PC-3 (cell line): Measurements from ENCODE around the gene CBX7. TPM values are rescaled to one million over a fixed set of nuclear protein-coding genes. Genes with fewer than 3 reads are reported as not detected.
A peak's percentile ranks its signal among the peaks of the same experiment; 100 is the strongest.

Source experiments
- ATAC-seq: fragments of 200-7000 bp; cut with Tn5 transposase; 2 replicates; pipeline ENCODE4 v1.9.1; 2020; ENCODE audit warnings: mild to moderate bottlenecking, moderate library complexity
- BruUV-seq: library from RNA; stranded (reverse); fragments of 400-500 nt; replicated peaks from 2 replicates; lab custom pipeline; 2021; lab: Mats Ljungman, UMichigan
- CTCF ChIA-PET: fragments of 300-600 bp; sonication (Branson Sonifier 250); formaldehyde crosslinking; loops from one replicate; lab custom pipeline; 2022; ENCODE audit warnings: antibody characterized with exemption; lab: Charles Lee
- POLR2A ChIA-PET: fragments of 300-600 bp; sonication (Branson Sonifier 250); formaldehyde crosslinking; loops from one replicate; lab custom pipeline; 2022; ENCODE audit warnings: antibody characterized with exemption; ENCODE audit not compliant: unreplicated experiment; lab: Charles Lee
- DNase-seq: peaks from one replicate; pipeline ENCODE4 v3.0.0-alpha.2; 2015
- H2AFZ ChIP-seq: fragments of 300-600 bp; sonication (generic); 2 replicates; pipeline ENCODE4 v1.6.0; 2016; ENCODE audit warnings: antibody characterized with exemption, low read length
- H3F3A ChIP-seq: fragments of 300-600 bp; sonication (generic); one replicate; pipeline ENCODE4 v1.6.0; 2017; ENCODE audit warnings: antibody characterized with exemption, low read length, control low read depth, mild to moderate bottlenecking; ENCODE audit not compliant: unreplicated experiment
- H3K27ac ChIP-seq: fragments of 300-600 bp; sonication (generic); 2 replicates; pipeline ENCODE4 v1.5.1; 2016; ENCODE audit warnings: mild to moderate bottlenecking, low read length
- H3K27me3 ChIP-seq: fragments of 300-600 bp; sonication (generic); 2 replicates; pipeline ENCODE4 v1.6.1; 2016; ENCODE audit warnings: low read length, mixed read lengths
- H3K36me3 ChIP-seq: fragments of 300-600 bp; sonication (generic); 2 replicates; pipeline ENCODE4 v1.6.1; 2016; ENCODE audit warnings: low read depth, mixed run types, low read length, mixed read lengths
- H3K4me1 ChIP-seq: fragments of 300-600 bp; sonication (generic); 2 replicates; pipeline ENCODE4 v1.5.1; 2016; ENCODE audit warnings: low read length; ENCODE audit not compliant: insufficient read depth
- H3K4me2 ChIP-seq: fragments of 300-600 bp; sonication (generic); 2 replicates; pipeline ENCODE4 v1.6.0; 2016; ENCODE audit warnings: low read length
- H3K4me3 ChIP-seq: fragments of 300-600 bp; sonication (generic); 2 replicates; pipeline ENCODE4 v1.5.1; 2016; ENCODE audit warnings: mild to moderate bottlenecking, low read length, mixed read lengths
- H3K79me2 ChIP-seq: fragments of 300-600 bp; sonication (generic); 2 replicates; pipeline ENCODE4 v1.6.1; 2017; ENCODE audit warnings: low read length, mixed read lengths
- H3K9ac ChIP-seq: fragments of 300-600 bp; sonication (generic); 2 replicates; pipeline ENCODE4 v1.6.0; 2016; ENCODE audit warnings: mild to moderate bottlenecking, low read length
- H3K9me2 ChIP-seq: fragments of 300-600 bp; sonication (generic); replicated peaks from 2 replicates; pipeline ENCODE4 v1.6.1; 2016; ENCODE audit warnings: mixed run types, low read length, mixed read lengths
- H3K9me3 ChIP-seq: fragments of 300-600 bp; sonication (generic); 2 replicates; pipeline ENCODE4 v1.6.1; 2016; ENCODE audit warnings: low read length, mixed read lengths
- H4K20me1 ChIP-seq: fragments of 300-600 bp; sonication (generic); 2 replicates; pipeline ENCODE4 v1.6.1; 2016; ENCODE audit warnings: low read length, mixed read lengths
- EZH2 ChIP-seq: fragments of 300-600 bp; sonication (generic); IDR thresholded peaks from one replicate; pipeline ENCODE4 v1.6.1; 2017; ENCODE audit warnings: antibody characterized with exemption, mild to moderate bottlenecking, low read length; ENCODE audit not compliant: unreplicated experiment
- EZH2phosphoT487 ChIP-seq: fragments of 300-600 bp; sonication (generic); IDR thresholded peaks from 2 replicates; pipeline ENCODE4 v1.6.1; 2018; ENCODE audit warnings: mild to moderate bottlenecking, antibody characterized with exemption, low read length, borderline replicate concordance
- intact Hi-C: fragments of 100-400 bp; cut with micrococcal nuclease; formaldehyde crosslinking; loops from 2 replicates; pipeline ENCODE4 v1.9.0; 2023
- total RNA-seq: library from RNA; depleted of rRNA; stranded (reverse); fragments of >200 nt; gene quantifications from 2 replicates; pipeline ENCODE4 v1.2.3, GENCODE V29; 2014
- TF ChIP-seq, protein P1 (sequence below): fragments of 300-600 bp; sonication (generic); conservative IDR thresholded peaks from 2 replicates; pipeline ENCODE4 v1.5.1; 2017; ENCODE audit warnings: antibody characterized with exemption, low read depth, mild to moderate bottlenecking, low read length

The CBX7 gene
- total RNA-seq, 1 experiment from 2014 or later: 8.6 TPM

DNA sequence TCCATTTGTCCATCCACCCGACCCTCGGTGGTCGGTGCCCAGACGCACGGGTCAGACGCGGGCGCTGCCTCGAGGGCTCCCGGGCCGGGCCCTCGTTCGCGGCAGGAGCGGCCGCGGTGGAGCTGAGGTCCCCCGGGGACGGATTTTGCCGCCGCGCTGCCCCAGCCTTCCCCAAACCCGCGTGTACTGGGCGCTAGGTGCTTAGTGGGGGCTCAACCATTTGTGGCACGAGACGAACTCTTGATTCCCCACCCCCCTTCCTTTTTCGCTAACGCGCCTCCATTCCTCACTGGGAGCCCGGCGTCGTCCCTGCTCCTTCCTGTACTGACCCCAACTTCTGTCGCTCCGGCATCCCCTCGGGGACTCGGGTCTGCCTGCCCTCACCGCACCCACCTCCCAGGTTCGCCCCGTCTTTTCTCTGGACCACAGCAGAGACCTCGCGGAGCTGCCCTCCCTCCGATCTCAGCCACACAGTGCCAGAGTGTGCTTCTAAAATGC, 789 bp upstream of the CBX7 start:
- H3K27me3 ChIP-seq: no peaks in the 10 kb centered on the region
- no peaks in the 10 kb centered on the region for H4K20me1 ChIP-seq
- no peaks in the 10 kb centered on the region for H3F3A ChIP-seq
- H3K9ac ChIP-seq: peak overlapping the region; percentile 37; the same call in 1 of the 2 replicates
- ATAC-seq (no peak), DNase-seq (no peak)
- POLR2A ChIA-PET: no interaction called here
- TF ChIP-seq EZH2phosphoT487 (no peak), EZH2 (no peak)
- TF ChIP-seq, protein P1, sequence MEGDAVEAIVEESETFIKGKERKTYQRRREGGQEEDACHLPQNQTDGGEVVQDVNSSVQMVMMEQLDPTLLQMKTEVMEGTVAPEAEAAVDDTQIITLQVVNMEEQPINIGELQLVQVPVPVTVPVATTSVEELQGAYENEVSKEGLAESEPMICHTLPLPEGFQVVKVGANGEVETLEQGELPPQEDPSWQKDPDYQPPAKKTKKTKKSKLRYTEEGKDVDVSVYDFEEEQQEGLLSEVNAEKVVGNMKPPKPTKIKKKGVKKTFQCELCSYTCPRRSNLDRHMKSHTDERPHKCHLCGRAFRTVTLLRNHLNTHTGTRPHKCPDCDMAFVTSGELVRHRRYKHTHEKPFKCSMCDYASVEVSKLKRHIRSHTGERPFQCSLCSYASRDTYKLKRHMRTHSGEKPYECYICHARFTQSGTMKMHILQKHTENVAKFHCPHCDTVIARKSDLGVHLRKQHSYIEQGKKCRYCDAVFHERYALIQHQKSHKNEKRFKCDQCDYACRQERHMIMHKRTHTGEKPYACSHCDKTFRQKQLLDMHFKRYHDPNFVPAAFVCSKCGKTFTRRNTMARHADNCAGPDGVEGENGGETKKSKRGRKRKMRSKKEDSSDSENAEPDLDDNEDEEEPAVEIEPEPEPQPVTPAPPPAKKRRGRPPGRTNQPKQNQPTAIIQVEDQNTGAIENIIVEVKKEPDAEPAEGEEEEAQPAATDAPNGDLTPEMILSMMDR: no peak
- peaks cover 5% of the 10 kb centered on the region; the same call in 1 of the 2 replicates for H3K4me1 ChIP-seq
- H3K27ac ChIP-seq: no peak overlapping the region
- no TSS peak for BruUV-seq
- no peaks in the 10 kb centered on the region for H3K9me3 ChIP-seq
- CTCF ChIA-PET: no interaction called here
- H3K79me2 ChIP-seq: no peaks in the 10 kb centered on the region
- H3K9me2 ChIP-seq: no peaks in the 10 kb centered on the region
- no peaks in the 10 kb centered on the region for H3K36me3 ChIP-seq
- peak overlapping the region; percentile 71 for H3K4me3 ChIP-seq
- H2AFZ ChIP-seq: peak overlapping the region; percentile 95
- peak overlapping the region; percentile 94 for H3K4me2 ChIP-seq
- intact Hi-C loops: loop anchor here (5.0 kb wide), 1 partner anchor 164 kb away; the partner anchor contains the start of gene RPL3

DNA sequence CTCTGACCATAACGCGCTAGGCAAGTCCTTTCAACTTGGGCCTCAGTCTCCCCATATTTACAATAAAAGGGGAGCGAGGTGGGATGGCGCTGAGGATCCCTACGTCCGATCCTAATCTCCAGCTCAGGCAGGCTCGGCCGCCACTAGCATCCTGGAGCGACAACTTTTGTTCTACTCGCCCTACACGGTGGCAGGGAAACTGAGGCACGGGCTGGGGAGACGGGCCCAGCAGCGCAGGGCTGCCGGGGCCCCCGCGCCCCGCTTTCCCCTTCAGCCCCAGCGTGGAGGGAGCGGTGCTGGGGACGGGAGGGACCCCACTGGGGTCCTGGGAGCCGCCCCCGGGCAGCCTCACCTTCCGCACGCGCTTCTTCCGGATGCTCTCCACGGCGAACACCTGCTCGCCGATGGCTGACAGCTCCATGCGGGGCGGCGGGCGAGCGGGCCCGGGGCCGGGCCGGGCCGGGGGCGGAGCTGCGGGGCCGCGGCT, 413 bp downstream of the CBX7 start:
- no TSS peak for BruUV-seq
- ChIA-PET CTCF (no interaction called here), POLR2A (no interaction called here)
- H3K27me3 ChIP-seq: no peaks in the 10 kb centered on the region
- intact Hi-C loops: loop anchor here (5.0 kb wide), 1 partner anchor 165 kb away; the partner anchor contains the start of gene RPL3
- no peak for ATAC-seq
- H4K20me1 ChIP-seq: no peaks in the 10 kb centered on the region
- peak overlapping the region; percentile 63 for H3K4me3 ChIP-seq
- H3K9me2 ChIP-seq: no peaks in the 10 kb centered on the region
- H3K4me2 ChIP-seq: peak overlapping the region; percentile 80
- no peaks in the 10 kb centered on the region for H3K9me3 ChIP-seq
- no peaks in the 10 kb centered on the region for H3K79me2 ChIP-seq
- H3K4me1 ChIP-seq: peaks cover 5% of the 10 kb centered on the region; the same call in 1 of the 2 replicates
- H2AFZ ChIP-seq: peak overlapping the region; percentile 50; the same call in 1 of the 2 replicates
- H3K27ac ChIP-seq: no peak overlapping the region
- no peaks in the 10 kb centered on the region for H3K36me3 ChIP-seq
- peak overlapping the region; percentile 27; the same call in 1 of the 2 replicates for H3K9ac ChIP-seq
- H3F3A ChIP-seq: no peaks in the 10 kb centered on the region
- TF ChIP-seq EZH2phosphoT487: no peak
- TF ChIP-seq, protein P1: no peak
- TF ChIP-seq EZH2: no peak
- no peak for DNase-seq

DNA sequence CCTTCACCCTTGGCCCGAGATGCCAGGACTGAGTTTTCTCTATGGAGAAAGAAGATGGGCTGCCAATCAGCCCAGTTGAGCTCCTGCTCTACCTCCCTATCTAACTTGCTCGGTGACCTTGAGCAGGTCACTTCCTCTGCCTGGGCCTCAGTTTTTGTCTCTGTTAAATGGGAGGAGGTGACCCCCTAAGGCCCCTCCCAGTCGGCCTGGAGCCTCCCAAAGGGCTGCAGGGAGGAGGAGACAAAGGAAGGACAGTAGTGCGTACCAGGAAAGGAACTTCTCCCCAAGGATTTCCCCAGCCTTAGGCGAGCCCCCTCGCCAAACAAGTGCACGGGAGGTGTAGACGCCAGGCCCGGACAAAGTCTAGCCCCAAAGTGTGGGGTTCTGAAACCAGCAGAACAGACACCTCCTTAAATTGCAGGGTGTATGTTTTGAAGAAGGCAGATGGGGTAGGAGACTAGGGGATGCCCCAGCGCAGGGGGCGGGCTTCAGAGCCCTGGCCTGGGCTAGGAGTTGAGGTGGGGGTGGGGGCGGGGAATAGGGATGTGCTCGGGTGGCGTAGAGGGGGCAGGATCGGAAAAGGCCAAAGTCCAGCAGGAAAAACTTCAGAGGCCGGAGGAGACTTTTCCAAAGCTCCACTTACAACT, 1.0 kb downstream of the CBX7 start:
- Histone ChIP-seq H3K9ac (no peak overlapping the region), H3K9me3 (no peaks in the 10 kb centered on the region), H3K36me3 (no peaks in the 10 kb centered on the region), H3K9me2 (no peaks in the 10 kb centered on the region), H3K27me3 (no peaks in the 10 kb centered on the region), H4K20me1 (no peaks in the 10 kb centered on the region), H3K79me2 (no peaks in the 10 kb centered on the region), H3K27ac (no peak overlapping the region), H3K4me2 (peak overlapping the region; percentile 80; the same call in 1 of the 2 replicates), H3F3A (no peaks in the 10 kb centered on the region), H3K4me1 (peaks cover 5% of the 10 kb centered on the region; the same call in 1 of the 2 replicates), H2AFZ (0 out of 2 replicates have a peak overlapping the region, but pooled peaks have one; percentile 50), H3K4me3 (peak overlapping the region; percentile 63; the same call in 1 of the 2 replicates)
- ChIA-PET POLR2A (no interaction called here), CTCF (no interaction called here)
- intact Hi-C loops: loop anchor here (5.0 kb wide), 1 partner anchor 166 kb away; the partner anchor contains the start of gene RPL3
- DNase-seq (no peak), ATAC-seq (no peak)
- TF ChIP-seq EZH2phosphoT487: no peak
- TF ChIP-seq, protein P1: no peak
- no peak for TF ChIP-seq EZH2
- BruUV-seq: TSS peak; percentile 22
